OCI-LY3 (cell line): ENCODE measurements around the gene NAP1L1.

Experiments
- EZH2phosphoT487 ChIP-seq: fragments of 200-600 bp; shearing (Covaris generic); IDR thresholded peaks from 2 replicates; pipeline ENCODE4 v1.6.1; 2018; ENCODE audit warnings: antibody characterized with exemption, mixed run types, low read depth
- TF ChIP-seq, protein P1 (sequence below): fragments of 200-600, 300-600 bp; sonication (generic); IDR thresholded peaks from 2 replicates; pipeline ENCODE4 v1.5.1; 2014; ENCODE audit warnings: antibody characterized with exemption, low read length, low read depth

DNA sequence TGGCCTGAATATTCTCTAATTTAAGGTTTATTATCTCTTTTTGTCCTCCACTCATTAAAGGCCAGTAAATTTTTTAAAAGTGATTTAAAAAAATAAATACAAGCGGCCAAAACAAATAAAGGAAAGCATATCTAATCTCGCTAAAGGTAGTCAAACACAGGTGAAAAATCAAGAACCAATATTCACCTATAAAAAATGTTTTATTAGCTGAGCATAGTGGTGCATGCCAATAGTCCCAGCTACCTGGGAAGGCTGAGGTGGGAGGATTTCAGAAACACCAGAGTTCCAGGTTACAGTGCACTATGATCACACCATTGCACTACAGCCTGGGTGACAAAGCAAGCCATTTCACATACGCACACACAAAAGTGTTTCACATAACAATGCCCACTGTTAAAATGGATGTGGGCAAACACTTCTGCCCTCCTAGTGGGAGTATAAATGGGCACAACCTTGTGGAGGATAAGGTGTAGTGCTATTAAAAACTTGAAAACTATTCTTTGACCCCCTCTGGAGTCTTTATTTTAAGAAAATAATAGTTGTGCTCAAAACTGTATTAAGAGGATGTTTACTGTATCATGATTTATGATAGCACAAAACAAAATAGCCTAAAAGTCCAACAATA lies 32.7 kb upstream of the NAP1L1 start:
- TF ChIP-seq, protein P1, sequence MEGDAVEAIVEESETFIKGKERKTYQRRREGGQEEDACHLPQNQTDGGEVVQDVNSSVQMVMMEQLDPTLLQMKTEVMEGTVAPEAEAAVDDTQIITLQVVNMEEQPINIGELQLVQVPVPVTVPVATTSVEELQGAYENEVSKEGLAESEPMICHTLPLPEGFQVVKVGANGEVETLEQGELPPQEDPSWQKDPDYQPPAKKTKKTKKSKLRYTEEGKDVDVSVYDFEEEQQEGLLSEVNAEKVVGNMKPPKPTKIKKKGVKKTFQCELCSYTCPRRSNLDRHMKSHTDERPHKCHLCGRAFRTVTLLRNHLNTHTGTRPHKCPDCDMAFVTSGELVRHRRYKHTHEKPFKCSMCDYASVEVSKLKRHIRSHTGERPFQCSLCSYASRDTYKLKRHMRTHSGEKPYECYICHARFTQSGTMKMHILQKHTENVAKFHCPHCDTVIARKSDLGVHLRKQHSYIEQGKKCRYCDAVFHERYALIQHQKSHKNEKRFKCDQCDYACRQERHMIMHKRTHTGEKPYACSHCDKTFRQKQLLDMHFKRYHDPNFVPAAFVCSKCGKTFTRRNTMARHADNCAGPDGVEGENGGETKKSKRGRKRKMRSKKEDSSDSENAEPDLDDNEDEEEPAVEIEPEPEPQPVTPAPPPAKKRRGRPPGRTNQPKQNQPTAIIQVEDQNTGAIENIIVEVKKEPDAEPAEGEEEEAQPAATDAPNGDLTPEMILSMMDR = no peak
- TF ChIP-seq EZH2phosphoT487 = no peak
